ENCODE data around the gene DPP10.

Gene DPP10

DNA sequence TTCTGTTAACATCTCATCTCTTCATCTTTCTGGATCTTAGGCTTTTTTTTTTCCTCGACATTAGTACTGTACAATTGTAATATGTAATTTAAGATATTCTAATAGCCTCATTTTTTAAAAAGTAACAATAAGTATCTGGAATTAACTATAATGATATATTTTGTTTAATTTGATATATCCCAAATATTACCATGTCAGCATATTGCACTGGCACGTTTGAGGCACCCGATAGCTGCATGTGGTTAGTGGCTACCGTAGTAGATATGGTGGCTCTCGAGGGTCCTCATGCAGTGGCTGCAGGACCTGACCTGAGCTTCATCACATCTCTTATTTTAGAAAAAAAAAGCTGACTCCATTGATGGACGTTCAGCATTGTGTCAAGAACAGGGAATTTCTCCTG, 371.9 kb downstream of the DPP10 start:
- ATAC-seq (ENCODE audit: insufficient read depth, low read depth) (no peak), DNase-seq (no peak)
- no peaks in the 10 kb centered on the region for H3K27me3 ChIP-seq (ENCODE audit: insufficient read depth, low read length, poor library complexity)
- H3K9ac ChIP-seq (ENCODE audit: low read depth, low read length): no peak overlapping the region
- H3K79me2 ChIP-seq (ENCODE audit: insufficient read depth, low read length): no peaks in the 10 kb centered on the region
- H4K20me1 ChIP-seq (ENCODE audit: insufficient read depth, low read length): no peaks in the 10 kb centered on the region
- no peak overlapping the region for H3K4me3 ChIP-seq (ENCODE audit: low read depth in 1 of 2, low read length in 2 of 2)
- H3K27ac ChIP-seq (ENCODE audit: low read length): no peak overlapping the region
- TF ChIP-seq, protein P1, sequence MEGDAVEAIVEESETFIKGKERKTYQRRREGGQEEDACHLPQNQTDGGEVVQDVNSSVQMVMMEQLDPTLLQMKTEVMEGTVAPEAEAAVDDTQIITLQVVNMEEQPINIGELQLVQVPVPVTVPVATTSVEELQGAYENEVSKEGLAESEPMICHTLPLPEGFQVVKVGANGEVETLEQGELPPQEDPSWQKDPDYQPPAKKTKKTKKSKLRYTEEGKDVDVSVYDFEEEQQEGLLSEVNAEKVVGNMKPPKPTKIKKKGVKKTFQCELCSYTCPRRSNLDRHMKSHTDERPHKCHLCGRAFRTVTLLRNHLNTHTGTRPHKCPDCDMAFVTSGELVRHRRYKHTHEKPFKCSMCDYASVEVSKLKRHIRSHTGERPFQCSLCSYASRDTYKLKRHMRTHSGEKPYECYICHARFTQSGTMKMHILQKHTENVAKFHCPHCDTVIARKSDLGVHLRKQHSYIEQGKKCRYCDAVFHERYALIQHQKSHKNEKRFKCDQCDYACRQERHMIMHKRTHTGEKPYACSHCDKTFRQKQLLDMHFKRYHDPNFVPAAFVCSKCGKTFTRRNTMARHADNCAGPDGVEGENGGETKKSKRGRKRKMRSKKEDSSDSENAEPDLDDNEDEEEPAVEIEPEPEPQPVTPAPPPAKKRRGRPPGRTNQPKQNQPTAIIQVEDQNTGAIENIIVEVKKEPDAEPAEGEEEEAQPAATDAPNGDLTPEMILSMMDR (IDR thresholded peaks at IDR 0.05; ENCODE audit: borderline replicate concordance, extremely low read depth, low read length, poor library complexity, severe bottlenecking): no peak
- no peak for TF ChIP-seq EZH2 (IDR thresholded peaks at IDR 0.05; ENCODE audit: borderline replicate concordance, low read depth, low read length, severe bottlenecking)
- H3K4me2 ChIP-seq (ENCODE audit: insufficient read depth, low read length): no peak overlapping the region
- H3K9me3 ChIP-seq (ENCODE audit: insufficient read depth, low read length, severe bottlenecking): no peaks in the 10 kb centered on the region
- no peaks in the 10 kb centered on the region for H3K4me1 ChIP-seq (ENCODE audit: insufficient read depth, low read length)
- H2AFZ ChIP-seq (ENCODE audit: low read depth, low read length): no peak overlapping the region
- no peaks in the 10 kb centered on the region for H3K36me3 ChIP-seq (ENCODE audit: insufficient read depth, low read length)

DNA sequence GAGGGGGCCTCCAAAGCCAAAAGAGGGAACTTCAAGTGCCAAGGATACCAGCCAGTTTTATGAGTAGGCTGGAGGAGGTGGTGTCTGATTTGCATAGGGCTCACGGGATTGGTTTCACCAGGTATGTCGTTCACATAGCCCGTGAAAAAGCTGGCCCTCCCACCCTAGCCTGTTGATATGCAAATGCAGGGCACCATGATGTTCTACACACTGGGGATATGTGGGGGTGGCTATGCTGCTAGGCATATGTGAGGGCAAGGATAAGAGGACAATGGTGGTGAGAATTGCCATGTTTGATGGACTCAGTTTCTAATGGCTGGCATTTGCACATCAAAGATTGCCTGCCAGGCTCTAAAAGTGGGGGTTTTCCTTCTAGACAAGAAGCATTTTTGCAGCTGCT, 378.6 kb downstream of the DPP10 start:
- no peak overlapping the region for H3K9ac ChIP-seq (ENCODE audit: low read depth, low read length)
- no peak overlapping the region for H3K27ac ChIP-seq (ENCODE audit: low read length)
- no peaks in the 10 kb centered on the region for H4K20me1 ChIP-seq (ENCODE audit: insufficient read depth, low read length)
- no peak overlapping the region for H2AFZ ChIP-seq (ENCODE audit: low read depth, low read length)
- no peak overlapping the region for H3K4me2 ChIP-seq (ENCODE audit: insufficient read depth, low read length)
- ATAC-seq (ENCODE audit: insufficient read depth, low read depth): no peak
- no peaks in the 10 kb centered on the region for H3K4me1 ChIP-seq (ENCODE audit: insufficient read depth, low read length)
- TF ChIP-seq, protein P1 (IDR thresholded peaks at IDR 0.05; ENCODE audit: borderline replicate concordance, extremely low read depth, low read length, poor library complexity, severe bottlenecking): no peak
- TF ChIP-seq EZH2 (IDR thresholded peaks at IDR 0.05; ENCODE audit: borderline replicate concordance, low read depth, low read length, severe bottlenecking): no peak
- H3K27me3 ChIP-seq (ENCODE audit: insufficient read depth, low read length, poor library complexity): no peaks in the 10 kb centered on the region
- H3K9me3 ChIP-seq (ENCODE audit: insufficient read depth, low read length, severe bottlenecking): no peaks in the 10 kb centered on the region
- H3K4me3 ChIP-seq (ENCODE audit: low read depth in 1 of 2, low read length in 2 of 2): no peak overlapping the region
- DNase-seq: no peak
- no peaks in the 10 kb centered on the region for H3K79me2 ChIP-seq (ENCODE audit: insufficient read depth, low read length)
- no peaks in the 10 kb centered on the region for H3K36me3 ChIP-seq (ENCODE audit: insufficient read depth, low read length)

DNA sequence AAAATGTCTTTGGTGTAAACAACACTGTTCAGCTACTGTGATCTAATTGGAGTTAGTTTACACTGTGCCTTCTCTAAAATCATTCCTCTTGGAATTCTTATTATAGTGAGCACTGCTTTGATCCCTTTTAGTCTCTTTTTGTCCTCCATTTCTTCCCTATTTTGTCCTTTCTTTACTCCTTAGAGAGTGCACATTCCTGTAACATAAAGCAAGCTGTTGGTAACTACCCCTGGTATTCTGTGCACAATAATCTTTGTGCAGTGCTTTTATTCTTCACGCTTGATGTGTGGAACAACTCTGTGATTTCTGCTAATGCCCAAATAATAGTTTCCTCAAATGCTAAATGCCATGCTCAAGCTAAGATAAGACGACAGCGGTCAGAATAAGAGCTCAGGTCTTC, 401.5 kb downstream of the DPP10 start:
- TF ChIP-seq EZH2 (IDR thresholded peaks at IDR 0.05; ENCODE audit: borderline replicate concordance, low read depth, low read length, severe bottlenecking): no peak
- TF ChIP-seq, protein P1 (IDR thresholded peaks at IDR 0.05; ENCODE audit: borderline replicate concordance, extremely low read depth, low read length, poor library complexity, severe bottlenecking): no peak
- Histone ChIP-seq H3K79me2 (ENCODE audit: insufficient read depth, low read length) (no peaks in the 10 kb centered on the region), H3K9me3 (ENCODE audit: insufficient read depth, low read length, severe bottlenecking) (no peaks in the 10 kb centered on the region)

DNA sequence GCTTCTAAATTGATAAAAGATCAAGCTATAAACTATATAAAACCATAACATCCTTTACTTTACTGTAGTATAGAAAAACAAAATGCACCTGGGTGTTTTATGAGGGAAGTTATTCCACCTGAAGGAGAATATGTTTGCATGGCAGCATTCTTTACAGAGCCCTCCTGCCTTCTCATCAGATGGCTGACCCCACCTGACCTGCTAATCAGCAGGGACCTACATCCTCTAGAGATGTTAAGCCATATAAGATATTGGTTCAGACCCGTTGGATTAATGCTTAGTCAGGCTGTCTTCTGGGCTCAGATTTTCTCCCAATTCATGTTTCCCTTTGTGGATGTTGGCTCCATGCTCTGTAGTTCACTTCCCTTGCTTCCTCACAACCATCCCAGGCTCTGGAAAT, 414.8 kb downstream of the DPP10 start:
- no peaks in the 10 kb centered on the region for H3K36me3 ChIP-seq (ENCODE audit: insufficient read depth, low read length)
- TF ChIP-seq, protein P1 (IDR thresholded peaks at IDR 0.05; ENCODE audit: borderline replicate concordance, extremely low read depth, low read length, poor library complexity, severe bottlenecking): no peak
- no peak for TF ChIP-seq EZH2 (IDR thresholded peaks at IDR 0.05; ENCODE audit: borderline replicate concordance, low read depth, low read length, severe bottlenecking)
- no peaks in the 10 kb centered on the region for H4K20me1 ChIP-seq (ENCODE audit: insufficient read depth, low read length)
- no peak overlapping the region for H3K27ac ChIP-seq (ENCODE audit: low read length)
- H3K27me3 ChIP-seq (ENCODE audit: insufficient read depth, low read length, poor library complexity): no peaks in the 10 kb centered on the region
- H3K4me3 ChIP-seq (ENCODE audit: low read depth in 1 of 2, low read length in 2 of 2): no peak overlapping the region
- DNase-seq (no peak), ATAC-seq (ENCODE audit: insufficient read depth, low read depth) (no peak)
- no peak overlapping the region for H3K4me2 ChIP-seq (ENCODE audit: insufficient read depth, low read length)
- no peak overlapping the region for H2AFZ ChIP-seq (ENCODE audit: low read depth, low read length)
- H3K79me2 ChIP-seq (ENCODE audit: insufficient read depth, low read length): no peaks in the 10 kb centered on the region
- no peaks in the 10 kb centered on the region for H3K9me3 ChIP-seq (ENCODE audit: insufficient read depth, low read length, severe bottlenecking)
- H3K4me1 ChIP-seq (ENCODE audit: insufficient read depth, low read length): no peaks in the 10 kb centered on the region
- H3K9ac ChIP-seq (ENCODE audit: low read depth, low read length): no peak overlapping the region

More for the DNA sequence above, 401.5 kb downstream of the DPP10 start:
- DNase-seq (no peak), ATAC-seq (ENCODE audit: insufficient read depth, low read depth) (no peak)
- no peak overlapping the region for H3K4me2 ChIP-seq (ENCODE audit: insufficient read depth, low read length)
- no peaks in the 10 kb centered on the region for H3K4me1 ChIP-seq (ENCODE audit: insufficient read depth, low read length)
- no peaks in the 10 kb centered on the region for H3K36me3 ChIP-seq (ENCODE audit: insufficient read depth, low read length)
- no peaks in the 10 kb centered on the region for H4K20me1 ChIP-seq (ENCODE audit: insufficient read depth, low read length)
- no peak overlapping the region for H3K4me3 ChIP-seq (ENCODE audit: low read depth in 1 of 2, low read length in 2 of 2)
- no peak overlapping the region for H3K27ac ChIP-seq (ENCODE audit: low read length)
- no peaks in the 10 kb centered on the region for H3K27me3 ChIP-seq (ENCODE audit: insufficient read depth, low read length, poor library complexity)
- H2AFZ ChIP-seq (ENCODE audit: low read depth, low read length): no peak overlapping the region
- no peak overlapping the region for H3K9ac ChIP-seq (ENCODE audit: low read depth, low read length)

Measured in DND-41 (cell line).